ENCODE data around the gene AGPAT3.

- no peak for TF ChIP-seq CTCF (IDR thresholded peaks at IDR 0.05)
- no peak for TF ChIP-seq ZFX (IDR thresholded peaks at IDR 0.05; ENCODE audit: borderline replicate concordance)
These were observed 46.3 kb upstream of the AGPAT3 start for GRCh38 chr21:43818685-43819084.
